Measurements from ENCODE around the gene VAMP5. TPM values are rescaled to one million over a fixed set of nuclear protein-coding genes. Genes with fewer than 3 reads are reported as not detected.
"Not testable (repeated sequence)": the region's sequence is repeated elsewhere in the genome, so short reads cannot be mapped to it uniquely, and the experiment has no call there.

The VAMP5 gene
- total RNA-seq, 1 donor from 2014 or later = 4.2 TPM

DNA sequence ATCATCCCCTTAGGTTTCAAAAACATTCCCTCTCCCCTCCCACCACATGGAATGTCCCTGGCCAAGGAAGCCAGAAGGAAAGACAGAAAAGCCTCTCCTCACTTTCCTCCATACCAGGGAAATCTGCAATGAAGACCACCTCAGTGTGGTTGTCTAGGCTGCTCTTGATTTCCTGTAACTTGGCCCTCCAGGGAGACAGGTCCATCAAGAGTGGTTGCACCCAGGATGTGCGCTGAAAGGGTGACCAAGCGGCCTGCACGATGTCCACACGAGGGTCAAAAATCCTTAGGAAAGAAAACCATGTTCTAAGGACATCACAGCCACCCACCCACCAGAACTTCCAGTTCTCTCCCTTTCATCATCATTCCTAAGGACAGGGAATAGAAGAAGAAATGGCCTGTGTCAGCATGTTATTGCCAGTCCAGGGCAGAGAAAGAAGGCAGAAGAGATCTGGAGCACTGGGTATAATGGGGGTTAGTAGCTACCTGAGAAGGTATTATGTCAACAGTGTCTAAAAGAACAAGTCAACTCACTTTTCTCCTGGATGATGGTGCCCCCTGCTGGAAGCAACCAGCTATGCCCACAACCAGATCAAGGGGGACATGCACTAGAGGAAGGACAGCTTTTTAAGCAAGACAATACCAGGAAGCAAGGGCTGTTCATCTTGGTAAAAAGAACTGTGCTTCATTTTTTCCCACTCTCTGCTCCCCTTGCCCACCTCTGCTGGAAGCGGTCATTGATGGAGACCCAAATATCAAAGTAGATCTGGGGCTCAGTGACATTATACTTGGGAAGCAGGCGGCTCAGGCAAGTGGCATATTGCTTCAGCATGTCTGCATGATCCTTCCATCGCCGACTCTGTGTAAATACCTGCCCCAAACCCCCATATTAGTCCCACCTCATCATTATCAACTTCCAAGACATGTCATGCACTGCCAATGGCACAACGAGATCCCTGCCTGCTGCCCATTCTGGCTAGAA is 32.2 kb upstream of the VAMP5 start:
- TF ChIP-seq, protein P1, sequence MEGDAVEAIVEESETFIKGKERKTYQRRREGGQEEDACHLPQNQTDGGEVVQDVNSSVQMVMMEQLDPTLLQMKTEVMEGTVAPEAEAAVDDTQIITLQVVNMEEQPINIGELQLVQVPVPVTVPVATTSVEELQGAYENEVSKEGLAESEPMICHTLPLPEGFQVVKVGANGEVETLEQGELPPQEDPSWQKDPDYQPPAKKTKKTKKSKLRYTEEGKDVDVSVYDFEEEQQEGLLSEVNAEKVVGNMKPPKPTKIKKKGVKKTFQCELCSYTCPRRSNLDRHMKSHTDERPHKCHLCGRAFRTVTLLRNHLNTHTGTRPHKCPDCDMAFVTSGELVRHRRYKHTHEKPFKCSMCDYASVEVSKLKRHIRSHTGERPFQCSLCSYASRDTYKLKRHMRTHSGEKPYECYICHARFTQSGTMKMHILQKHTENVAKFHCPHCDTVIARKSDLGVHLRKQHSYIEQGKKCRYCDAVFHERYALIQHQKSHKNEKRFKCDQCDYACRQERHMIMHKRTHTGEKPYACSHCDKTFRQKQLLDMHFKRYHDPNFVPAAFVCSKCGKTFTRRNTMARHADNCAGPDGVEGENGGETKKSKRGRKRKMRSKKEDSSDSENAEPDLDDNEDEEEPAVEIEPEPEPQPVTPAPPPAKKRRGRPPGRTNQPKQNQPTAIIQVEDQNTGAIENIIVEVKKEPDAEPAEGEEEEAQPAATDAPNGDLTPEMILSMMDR (IDR thresholded peaks at IDR 0.05; ENCODE audit: unreplicated experiment) = peak; percentile 99
- DNase-seq (ENCODE audit: low spot score, unreplicated experiment) = peak; percentile 79
- Mint-ChIP-seq H3K9me3 (ENCODE audit: low read depth) (no peaks in the 10 kb centered on the region), H3K4me3 (ENCODE audit: low read depth) (no peak overlapping the region), H3K4me1 (ENCODE audit: low read depth) (peaks cover 3% of the 10 kb centered on the region), H3K27me3 (no peaks in the 10 kb centered on the region), H3K27ac (no peak overlapping the region), H3K36me3 (ENCODE audit: insufficient read depth) (peaks cover 20% of the 10 kb centered on the region)

DNA sequence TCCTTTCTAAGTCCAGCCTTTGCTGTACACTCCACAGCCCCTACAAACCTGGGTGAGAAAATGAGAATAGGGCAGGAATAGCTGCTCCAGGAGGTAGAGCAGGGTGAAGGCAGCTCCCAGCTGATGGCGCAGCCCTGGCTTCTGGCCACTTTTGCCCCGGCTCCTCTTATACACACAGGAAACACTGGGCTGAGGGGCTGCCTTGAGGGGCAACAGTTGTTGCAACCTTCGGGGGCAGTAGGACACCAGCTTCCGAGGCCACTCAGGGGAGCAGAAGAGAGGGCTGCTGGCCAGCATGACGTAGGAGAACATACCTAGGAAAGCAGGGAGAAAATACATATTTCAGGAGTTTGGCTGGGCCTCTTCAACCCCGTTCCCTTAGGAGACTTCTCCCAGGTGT is 31.0 kb upstream of the VAMP5 start:
- no peak for DNase-seq (ENCODE audit: low spot score, unreplicated experiment)
- TF ChIP-seq, protein P1 (IDR thresholded peaks at IDR 0.05; ENCODE audit: unreplicated experiment) = no peak
- H3K4me1 Mint-ChIP-seq (ENCODE audit: low read depth) = peaks cover 5% of the 10 kb centered on the region
- H3K27ac Mint-ChIP-seq = no peak overlapping the region
- H3K27me3 Mint-ChIP-seq = no peaks in the 10 kb centered on the region
- no peak overlapping the region for H3K4me3 Mint-ChIP-seq (ENCODE audit: low read depth)
- no peaks in the 10 kb centered on the region for H3K9me3 Mint-ChIP-seq (ENCODE audit: low read depth)
- H3K36me3 Mint-ChIP-seq (ENCODE audit: insufficient read depth) = peaks cover 24% of the 10 kb centered on the region

DNA sequence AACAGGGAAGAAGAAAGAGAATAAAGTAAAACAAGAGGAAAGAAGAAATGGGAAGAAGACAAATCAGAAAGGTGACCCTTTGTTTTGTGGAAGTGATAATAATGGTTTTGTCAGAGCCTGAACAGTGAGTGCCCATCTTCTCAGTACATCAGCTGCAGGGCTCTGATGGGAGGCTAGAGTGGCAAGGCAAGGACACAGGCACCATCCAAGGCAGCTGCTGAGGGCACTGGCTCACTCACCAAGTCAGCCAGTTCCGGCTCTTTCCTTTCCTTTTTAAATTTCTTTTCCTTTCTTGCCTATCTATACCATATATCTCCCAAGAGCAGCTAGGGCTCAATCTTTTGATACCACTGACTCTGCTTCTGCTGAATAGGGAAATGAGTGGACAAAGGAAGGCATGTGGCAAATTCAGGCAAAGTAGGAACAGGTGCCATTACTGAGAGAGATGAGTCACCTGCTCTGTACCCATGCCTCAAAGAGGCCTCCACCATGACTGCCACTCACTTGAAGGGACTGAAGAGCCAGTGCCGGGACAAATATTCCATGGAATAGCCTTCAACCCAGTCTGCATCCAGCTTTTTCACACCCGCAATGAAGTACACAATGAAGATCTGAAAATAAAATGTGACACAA is 29.1 kb upstream of the VAMP5 start:
- H3K36me3 Mint-ChIP-seq (ENCODE audit: insufficient read depth) = peaks cover 26% of the 10 kb centered on the region
- TF ChIP-seq, protein P1 (IDR thresholded peaks at IDR 0.05; ENCODE audit: unreplicated experiment) = no peak

DNA sequence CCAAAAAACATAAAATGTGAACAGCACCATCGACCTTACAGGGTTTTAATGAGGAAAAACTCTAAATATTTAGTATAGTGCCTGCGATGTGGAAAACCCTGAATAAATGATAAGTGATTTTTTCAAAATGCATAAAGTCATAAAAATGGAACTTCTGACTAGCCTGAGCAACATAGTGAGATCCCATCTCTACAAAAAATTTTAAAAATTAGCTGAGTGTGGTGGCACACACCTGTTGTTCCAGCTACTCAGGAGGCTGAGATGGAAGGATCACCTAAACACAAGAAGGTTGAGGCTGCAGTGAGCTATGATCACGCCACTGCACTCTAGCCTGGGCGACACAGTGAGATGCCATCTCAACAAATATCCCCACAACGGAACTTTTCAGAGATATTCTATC is 27.1 kb upstream of the VAMP5 start:
- Mint-ChIP-seq H3K27me3 (no peaks in the 10 kb centered on the region), H3K9me3 (ENCODE audit: low read depth) (no peaks in the 10 kb centered on the region), H3K4me3 (ENCODE audit: low read depth) (no peak overlapping the region), H3K4me1 (ENCODE audit: low read depth) (peaks cover 21% of the 10 kb centered on the region), H3K36me3 (ENCODE audit: insufficient read depth) (peaks cover 14% of the 10 kb centered on the region), H3K27ac (no peak overlapping the region)
- TF ChIP-seq, protein P1 (IDR thresholded peaks at IDR 0.05; ENCODE audit: unreplicated experiment) = no peak
- DNase-seq (ENCODE audit: low spot score, unreplicated experiment) = no peak

More for the DNA sequence above, 29.1 kb upstream of the VAMP5 start:
- H3K4me3 Mint-ChIP-seq (ENCODE audit: low read depth) = no peak overlapping the region
- no peak for DNase-seq (ENCODE audit: low spot score, unreplicated experiment)
- peaks cover 17% of the 10 kb centered on the region for H3K4me1 Mint-ChIP-seq (ENCODE audit: low read depth)
- no peaks in the 10 kb centered on the region for H3K27me3 Mint-ChIP-seq
- H3K27ac Mint-ChIP-seq = no peak overlapping the region
- H3K9me3 Mint-ChIP-seq (ENCODE audit: low read depth) = no peaks in the 10 kb centered on the region

DNA sequence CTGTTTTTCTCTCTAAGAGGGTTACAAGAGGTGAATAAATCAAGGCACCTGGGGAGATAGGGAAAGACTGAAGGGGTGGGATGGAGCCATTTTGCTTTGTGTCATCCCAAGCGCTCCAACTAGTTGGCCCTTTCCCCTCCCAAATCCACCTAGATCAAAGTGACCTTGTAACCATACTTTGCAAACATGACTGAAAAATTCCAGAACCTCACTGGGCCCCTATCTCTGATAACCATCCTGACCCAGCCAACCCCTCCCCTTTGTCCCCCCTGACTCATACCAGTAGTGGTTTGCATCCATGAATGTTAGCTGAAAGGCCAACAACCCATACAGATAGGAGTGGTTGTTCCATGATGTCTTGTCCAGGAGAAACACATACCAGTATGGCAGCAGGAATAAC is 26.1 kb upstream of the VAMP5 start:
- Mint-ChIP-seq H3K27ac (no peak overlapping the region), H3K4me1 (ENCODE audit: low read depth) (peaks cover 21% of the 10 kb centered on the region), H3K4me3 (ENCODE audit: low read depth) (no peak overlapping the region)

DNA sequence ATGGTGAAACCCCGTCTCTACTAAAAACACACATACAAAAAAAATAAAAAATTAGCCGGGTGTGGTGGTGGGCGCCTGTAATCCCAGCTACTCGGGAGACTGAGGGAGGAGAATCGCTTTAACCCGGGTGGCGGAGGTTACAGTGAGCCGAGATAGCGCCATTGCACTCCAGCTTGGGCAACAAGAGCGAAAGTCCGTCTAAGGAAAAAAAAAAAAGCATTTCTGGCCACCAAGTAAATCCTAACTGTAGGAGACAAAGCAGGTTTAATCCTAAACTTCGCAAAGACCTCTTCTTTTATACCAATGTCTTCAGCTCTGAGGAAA is 23.9 kb upstream of the VAMP5 start:
- not testable (repeated sequence) for H3K27me3 Mint-ChIP-seq; H3K36me3 Mint-ChIP-seq (ENCODE audit: insufficient read depth); H3K9me3 Mint-ChIP-seq (ENCODE audit: low read depth); DNase-seq (ENCODE audit: low spot score, unreplicated experiment)
- peaks cover 21% of the 10 kb centered on the region for H3K4me1 Mint-ChIP-seq (ENCODE audit: low read depth)
- H3K4me3 Mint-ChIP-seq (ENCODE audit: low read depth) = peak overlapping the region; percentile 93
- peak overlapping the region; percentile 97 for H3K27ac Mint-ChIP-seq

More for the DNA sequence above, 26.1 kb upstream of the VAMP5 start:
- TF ChIP-seq, protein P1 (IDR thresholded peaks at IDR 0.05; ENCODE audit: unreplicated experiment) = no peak
- Mint-ChIP-seq H3K36me3 (ENCODE audit: insufficient read depth) (peaks cover 11% of the 10 kb centered on the region), H3K27me3 (no peaks in the 10 kb centered on the region), H3K9me3 (ENCODE audit: low read depth) (no peaks in the 10 kb centered on the region)
- DNase-seq (ENCODE audit: low spot score, unreplicated experiment) = no peak

Measured in progenitor cell of endocrine pancreas (in vitro differentiated cells).